ENCODE results near the gene OR8B8.
"Not testable (repeated sequence)": the region's sequence is repeated elsewhere in the genome, so short reads cannot be mapped to it uniquely, and the experiment has no call there.

The OR8B8 gene

DNA sequence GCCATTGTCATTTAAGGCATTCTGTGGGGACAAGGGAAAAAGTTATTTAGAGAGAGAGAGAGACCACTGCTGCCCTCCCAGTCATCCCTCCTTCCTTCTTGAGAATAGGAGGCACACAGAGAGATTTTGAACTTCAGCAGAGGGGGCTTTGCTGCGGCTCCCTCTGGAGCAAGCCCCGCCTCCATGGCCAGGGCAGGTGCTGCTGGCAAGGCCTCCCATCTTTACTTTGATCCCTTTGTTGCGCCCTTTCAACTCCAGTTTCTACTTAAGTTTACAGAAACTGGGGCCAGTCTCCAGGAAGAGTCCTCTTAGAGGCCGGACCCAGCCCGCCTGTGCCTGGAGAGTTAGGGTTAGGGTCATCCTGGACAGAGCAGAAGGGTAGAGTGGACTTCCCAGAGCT, 4.4 kb downstream of the OR8B8 start:
- DNase-seq = no peak

DNA sequence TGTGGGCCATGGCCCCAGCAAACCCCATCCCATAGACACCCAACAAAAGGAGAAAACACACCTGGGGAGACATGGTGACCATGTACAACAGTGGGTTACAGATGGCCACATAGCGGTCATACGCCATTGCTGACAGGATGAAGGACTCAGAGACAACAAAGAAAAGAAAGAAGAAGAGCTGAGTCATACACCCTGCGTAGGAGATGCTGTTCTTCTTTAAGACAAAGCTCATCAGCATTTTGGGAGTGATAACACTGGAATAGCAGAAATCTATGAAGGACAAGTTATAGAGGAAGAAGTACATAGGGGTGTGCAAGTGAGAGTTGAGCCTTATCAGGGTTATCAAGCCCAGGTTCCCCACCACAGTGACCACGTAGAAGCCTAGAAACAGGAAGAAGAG, 4.9 kb downstream of the OR8B8 start:
- DNase-seq = no peak

DNA sequence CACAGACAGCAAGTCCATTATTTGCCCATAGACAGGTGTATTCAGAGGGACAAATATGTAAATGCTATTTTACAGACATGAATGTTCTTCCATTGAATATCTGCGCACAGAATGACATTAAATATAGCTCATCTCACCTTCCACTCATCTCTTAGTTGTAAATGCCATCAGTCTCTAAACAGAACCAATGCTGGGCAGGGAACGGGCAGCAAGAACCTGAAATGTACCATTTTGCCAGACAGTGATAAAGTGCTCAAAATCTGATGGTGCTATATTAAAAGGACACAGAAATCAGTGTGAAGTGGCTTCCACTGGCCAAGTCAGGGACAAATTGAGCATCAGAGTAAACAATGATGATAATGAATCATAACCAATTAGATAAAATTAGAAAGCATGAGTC, 10.8 kb downstream of the OR8B8 start:
- no peak for DNase-seq

DNA sequence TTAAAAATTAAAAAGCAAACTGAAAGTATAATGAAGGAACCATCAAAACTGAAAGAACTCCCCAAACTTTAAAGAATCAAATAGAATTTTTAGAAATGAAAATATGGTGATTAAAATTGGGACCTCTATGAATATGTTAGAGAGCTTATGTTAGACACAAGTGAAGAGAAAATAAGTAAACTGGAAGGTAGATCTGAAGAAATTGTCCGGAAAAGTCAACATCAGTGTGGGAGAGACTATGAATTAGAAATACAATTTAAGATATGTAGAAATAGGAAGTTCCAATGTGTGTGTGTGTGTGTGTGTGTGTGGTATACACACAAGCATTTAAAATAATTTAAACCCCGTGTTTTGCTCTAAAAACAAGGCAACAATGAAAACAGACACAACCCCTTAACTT, 15.9 kb downstream of the OR8B8 start:
- DNase-seq = no peak

DNA sequence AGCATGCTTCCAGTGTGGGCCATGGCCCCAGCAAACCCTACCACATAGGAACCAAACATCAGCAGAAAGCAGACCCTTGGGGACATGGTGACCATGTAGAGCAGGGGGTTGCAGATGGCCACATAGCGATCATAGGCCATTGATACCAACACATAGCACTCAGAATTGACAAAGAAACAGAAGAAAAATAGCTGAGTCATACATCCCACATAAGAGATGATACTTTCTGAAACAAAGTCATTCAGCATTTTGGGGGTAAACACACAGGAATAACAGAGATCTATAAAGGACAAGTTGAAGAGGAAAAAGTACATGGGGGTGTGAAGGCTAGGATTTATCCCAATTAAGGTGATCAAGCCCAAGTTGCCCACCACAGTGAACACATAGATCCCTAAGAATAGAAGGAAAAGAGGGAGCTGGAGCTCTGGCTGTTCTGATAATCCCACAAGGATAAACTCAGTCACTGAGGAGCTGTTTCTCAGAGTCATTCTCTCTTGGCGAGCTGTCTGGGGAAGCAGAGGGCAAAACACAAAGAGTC, 21.0 kb downstream of the OR8B8 start, which contains the start of gene OR8B4:
Gene OR8B4, minus strand, starts transcription at position 488 of the 538 bp plus-strand sequence. Its CDS starts 0 bp downstream, at position 488.
- no peak for DNase-seq

DNA sequence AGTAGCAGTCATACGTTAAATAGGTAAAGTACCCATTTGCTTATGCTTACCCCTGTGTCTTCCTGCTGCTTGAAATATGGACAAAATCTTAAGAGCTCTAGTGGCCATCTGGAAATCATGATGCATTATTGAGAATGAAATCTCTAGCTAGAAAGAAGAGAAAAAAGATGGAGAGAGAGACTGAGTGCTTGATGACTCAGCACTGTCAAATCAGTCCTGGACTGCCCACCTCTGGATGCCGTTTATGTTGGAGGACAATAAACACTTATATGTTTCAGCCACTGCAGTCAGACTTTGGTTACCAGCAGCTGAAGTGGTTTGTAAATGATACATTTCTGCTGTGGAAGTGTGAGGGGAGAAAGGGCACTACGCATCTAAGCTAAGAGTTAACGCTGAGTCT, 24.5 kb downstream of the OR8B8 start:
- no peak for DNase-seq

DNA sequence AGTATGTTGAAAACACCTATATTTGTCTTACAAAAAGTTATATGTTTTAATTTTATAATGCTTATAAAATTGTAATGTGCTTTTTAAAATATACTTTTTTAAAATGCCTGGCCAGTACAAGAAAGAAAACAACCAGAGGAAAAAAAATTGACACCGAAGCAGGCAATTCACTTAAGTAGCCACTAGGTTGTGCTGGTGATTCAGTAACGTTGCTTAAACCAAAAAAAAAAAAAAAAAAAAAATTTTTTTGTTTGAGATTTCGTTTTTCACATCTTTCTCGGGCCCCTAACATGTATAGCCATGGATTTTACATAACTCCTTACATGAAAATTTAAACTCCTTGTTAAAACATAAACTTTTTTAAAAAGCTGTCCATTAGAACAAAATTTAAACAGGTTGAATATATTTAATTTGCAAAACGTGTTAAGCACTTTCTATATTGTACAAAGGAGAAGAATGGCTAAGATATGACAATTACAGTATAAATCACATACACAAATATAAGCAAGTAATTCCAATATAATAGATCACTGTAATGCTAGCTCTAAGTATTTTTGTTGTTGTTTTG, 30.1 kb downstream of the OR8B8 start:
- no peak for DNase-seq

DNA sequence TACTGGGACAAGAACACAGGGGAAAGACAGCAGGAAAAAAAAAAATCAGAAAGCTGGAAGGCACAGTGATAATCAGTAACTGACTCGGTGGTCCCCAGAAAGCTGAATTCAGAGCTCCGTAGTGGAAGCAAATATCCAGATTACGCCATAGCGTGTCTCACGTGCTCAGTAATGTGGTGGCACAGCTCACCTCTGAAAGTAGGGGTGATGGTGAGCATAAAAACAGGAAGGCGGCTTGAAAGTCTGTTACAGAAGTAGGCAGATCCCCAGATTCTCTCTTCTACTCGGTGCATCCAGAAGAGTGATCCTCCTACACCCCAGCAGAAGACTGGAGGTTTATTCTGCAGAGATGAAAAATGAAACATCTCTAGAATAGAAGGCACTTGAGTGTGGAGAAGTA, 35.6 kb downstream of the OR8B8 start:
- no peak for DNase-seq

DNA sequence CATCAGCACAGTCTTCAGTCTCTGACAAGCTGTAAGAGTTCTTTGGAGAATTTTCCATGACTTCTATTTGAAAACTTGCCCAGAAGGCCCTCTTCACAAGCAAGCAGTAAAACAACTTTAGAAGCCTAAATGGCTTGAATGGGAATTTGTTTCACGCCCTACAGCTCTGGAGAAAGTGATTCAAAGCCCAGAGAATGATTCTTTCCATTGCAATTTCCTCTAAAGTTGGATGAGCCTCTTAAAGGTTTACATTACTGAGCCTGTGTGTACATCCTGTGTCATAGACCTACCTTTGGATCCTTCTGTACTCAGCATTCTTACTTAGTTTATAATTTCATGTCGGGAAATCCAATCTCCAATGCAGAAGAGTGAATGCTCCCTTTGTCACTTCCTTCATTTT, 39.9 kb downstream of the OR8B8 start:
- DNase-seq = no peak

DNA sequence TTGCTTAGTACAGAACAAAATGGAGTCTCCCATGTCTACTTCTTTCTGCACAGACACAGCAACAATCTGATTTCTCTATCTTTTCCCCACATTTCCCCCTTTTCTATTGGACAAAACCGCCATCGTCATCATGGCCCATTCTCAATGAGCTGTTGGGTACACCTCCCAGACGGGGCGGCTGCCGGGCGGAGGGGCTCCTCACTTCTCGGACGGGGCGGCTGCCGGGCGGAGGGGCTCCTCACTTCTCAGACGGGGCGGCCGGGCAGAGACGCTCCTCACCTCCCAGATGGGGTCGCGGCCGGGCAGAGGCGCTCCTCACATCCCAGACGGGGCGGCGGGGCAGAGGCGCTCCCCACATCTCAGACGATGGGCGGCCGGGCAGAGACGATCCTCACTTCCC, 42.3 kb downstream of the OR8B8 start:
- DNase-seq = not testable (repeated sequence)

DNA sequence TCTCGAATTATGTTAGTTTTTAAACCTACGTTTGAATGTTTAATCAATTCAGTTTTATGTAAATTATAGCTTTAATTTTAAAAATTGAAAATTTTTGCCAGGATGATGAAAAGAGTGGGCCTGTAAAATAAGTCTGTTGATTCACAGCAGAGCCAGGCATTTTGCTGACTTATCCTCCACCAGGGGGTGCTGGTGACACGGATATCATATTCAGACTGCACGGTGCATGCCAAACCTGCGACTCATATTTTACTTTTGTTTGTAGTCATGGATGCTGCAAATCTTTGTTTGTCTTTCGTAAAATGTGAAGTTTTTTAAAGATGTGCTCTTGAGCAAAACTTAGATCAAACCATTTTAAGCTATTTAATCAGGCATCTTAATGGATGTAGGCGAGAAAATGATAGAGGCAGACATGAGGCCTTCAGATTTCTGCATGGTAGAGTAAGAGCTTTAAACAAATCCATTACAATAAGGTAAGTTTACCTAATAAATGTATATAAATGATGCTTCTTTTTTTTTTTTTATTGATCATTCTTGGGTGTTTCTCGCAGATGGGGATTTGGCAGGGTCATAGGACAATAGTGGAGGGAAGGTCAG, 43.1 kb downstream of the OR8B8 start:
- DNase-seq = peak; percentile 25

DNA sequence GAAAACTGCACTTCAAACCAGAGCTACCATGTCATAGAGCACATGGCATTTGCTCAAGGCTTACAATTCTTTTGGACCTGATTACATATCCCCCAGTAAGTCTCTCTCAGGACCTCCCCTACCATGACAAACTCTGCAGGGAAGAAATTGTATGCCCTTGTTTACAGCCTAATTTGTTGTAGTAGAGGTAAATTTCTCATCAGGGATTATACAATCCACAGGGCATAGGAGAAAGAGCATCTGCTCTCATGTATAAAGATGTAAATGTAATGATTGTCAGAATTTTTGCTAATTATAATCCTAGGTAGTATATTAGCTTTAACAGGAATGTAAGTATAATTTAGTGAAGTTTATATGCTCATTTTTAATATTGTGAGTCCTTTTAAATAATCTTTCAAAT, 46.6 kb downstream of the OR8B8 start, which contains the start of gene OR8B3:
Gene OR8B3, minus strand, starts transcription at position 101 of the 400 bp plus-strand sequence. CDS start 1,673 bp downstream, outside the sequence.
- no peak for DNase-seq

DNA sequence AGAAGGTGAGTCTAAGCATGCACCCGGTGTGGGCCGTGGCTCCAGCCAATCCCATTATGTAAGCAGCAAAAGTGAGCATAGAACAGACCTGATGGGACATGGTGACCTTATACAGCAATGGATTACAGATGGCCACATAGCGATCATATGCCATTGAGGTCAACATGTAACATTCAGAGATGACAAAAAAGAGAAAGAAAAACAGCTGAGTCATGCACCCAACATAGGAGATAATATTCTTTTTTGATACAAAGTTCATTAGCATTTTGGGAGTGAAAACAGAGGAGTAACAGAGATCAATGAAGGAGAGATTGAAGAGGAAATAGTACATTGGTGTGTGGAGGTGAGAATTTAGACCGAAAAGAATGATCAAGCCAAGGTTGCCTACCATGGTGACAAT, 48.6 kb downstream of the OR8B8 start:
- not testable (repeated sequence) for DNase-seq

DNA sequence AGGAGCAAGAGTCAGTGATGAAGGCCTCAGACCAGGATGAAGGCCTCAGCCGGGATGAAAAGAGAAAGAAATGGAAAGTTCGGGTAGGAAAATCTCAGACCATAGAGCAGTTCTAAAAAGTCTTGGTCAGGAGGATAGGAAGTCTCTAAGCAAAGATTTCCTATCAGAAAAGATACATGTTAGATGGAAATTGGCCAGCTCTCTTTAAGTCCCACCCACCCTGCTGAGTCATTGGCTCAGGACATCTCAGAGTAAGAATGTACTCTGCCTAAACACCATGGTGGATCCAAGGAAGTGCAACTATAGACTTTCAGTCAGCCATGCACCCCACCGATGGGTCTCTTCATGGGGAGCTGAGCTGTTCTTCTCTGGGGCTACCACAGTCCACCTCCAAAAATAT, 51.1 kb downstream of the OR8B8 start:
- no peak for DNase-seq

All from CD4-positive, alpha-beta T cell treated with Interferon gamma for 1 hour (primary cell).